Measurements from ENCODE around the gene CTDNEP1.

GRCh38 chr17:7217113-7217987, 34.2 kb downstream of the CTDNEP1 start:
- TF ChIP-seq, protein P1, sequence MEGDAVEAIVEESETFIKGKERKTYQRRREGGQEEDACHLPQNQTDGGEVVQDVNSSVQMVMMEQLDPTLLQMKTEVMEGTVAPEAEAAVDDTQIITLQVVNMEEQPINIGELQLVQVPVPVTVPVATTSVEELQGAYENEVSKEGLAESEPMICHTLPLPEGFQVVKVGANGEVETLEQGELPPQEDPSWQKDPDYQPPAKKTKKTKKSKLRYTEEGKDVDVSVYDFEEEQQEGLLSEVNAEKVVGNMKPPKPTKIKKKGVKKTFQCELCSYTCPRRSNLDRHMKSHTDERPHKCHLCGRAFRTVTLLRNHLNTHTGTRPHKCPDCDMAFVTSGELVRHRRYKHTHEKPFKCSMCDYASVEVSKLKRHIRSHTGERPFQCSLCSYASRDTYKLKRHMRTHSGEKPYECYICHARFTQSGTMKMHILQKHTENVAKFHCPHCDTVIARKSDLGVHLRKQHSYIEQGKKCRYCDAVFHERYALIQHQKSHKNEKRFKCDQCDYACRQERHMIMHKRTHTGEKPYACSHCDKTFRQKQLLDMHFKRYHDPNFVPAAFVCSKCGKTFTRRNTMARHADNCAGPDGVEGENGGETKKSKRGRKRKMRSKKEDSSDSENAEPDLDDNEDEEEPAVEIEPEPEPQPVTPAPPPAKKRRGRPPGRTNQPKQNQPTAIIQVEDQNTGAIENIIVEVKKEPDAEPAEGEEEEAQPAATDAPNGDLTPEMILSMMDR (IDR thresholded peaks at IDR 0.05; ENCODE audit: borderline replicate concordance, extremely low read depth, low read length, poor library complexity, severe bottlenecking): no peak
- no peak for TF ChIP-seq EZH2 (IDR thresholded peaks at IDR 0.05; ENCODE audit: borderline replicate concordance, low read depth, low read length, severe bottlenecking)

Measured in DND-41 (cell line).